Measurements from ENCODE around the gene PIEZO1.

- TF ChIP-seq CTCF (IDR thresholded peaks at IDR 0.05), result no peak
- TF ChIP-seq EZH2 (IDR thresholded peaks at IDR 0.05), result no peak
These were observed 20.3 kb upstream of the PIEZO1 start for GRCh38 chr16:88805340-88805715.
